Upper lobe of right lung (tissue), 1 donor: ENCODE measurements around the gene CAMTA1. TPM values are rescaled to one million over a fixed set of nuclear protein-coding genes. Genes with fewer than 3 reads are reported as not detected.

ENCODE experiments used
- ATAC-seq: fragments of 200-7000 bp; cut with Tn5 transposase; one replicate; pipeline ENCODE4 v1.9.1; 2020; ENCODE audit warnings: mild to moderate bottlenecking, moderate library complexity
- DNase-seq: peaks from one replicate; pipeline ENCODE4 v3.0.0-alpha.2; 2020
- H3K27ac ChIP-seq: fragments of 200-600 bp; one replicate; pipeline ENCODE4 v1.8.0; 2022
- H3K27me3 ChIP-seq: fragments of 200-600 bp; one replicate; pipeline ENCODE4 v1.8.0; 2022; ENCODE audit warnings: mild to moderate bottlenecking
- H3K36me3 ChIP-seq: fragments of 200-600 bp; one replicate; pipeline ENCODE4 v1.8.0; 2022
- H3K4me1 ChIP-seq: fragments of 200-600 bp; one replicate; pipeline ENCODE4 v1.8.0; 2022
- H3K4me3 ChIP-seq: fragments of 200-600 bp; one replicate; pipeline ENCODE4 v1.8.0; 2022; ENCODE audit warnings: mild to moderate bottlenecking
- H3K9me3 ChIP-seq: fragments of 200-600 bp; one replicate; pipeline ENCODE4 v1.8.0; 2022
- intact Hi-C: fragments of 100-400 bp; cut with DNase I; formaldehyde crosslinking; loops from one replicate; pipeline ENCODE4 v1.11.0; 2022
- total RNA-seq: library from RNA; stranded (reverse); fragmentation: NEBNext Ultra II Directional; extraction: Animal tissue kit (Norgen Biotek cat#: 25700); gene quantifications from one replicate; pipeline ENCODE4 v1.2.1, GENCODE V29; 2021
- TF ChIP-seq, protein P1 (sequence below): fragments of 200-600 bp; IDR thresholded peaks from one replicate; pipeline ENCODE4 v1.8.0; 2022; ENCODE audit warnings: antibody characterized with exemption
- donor health status: DM: no; HTN: yes; CAD: no; lungs with severe emphysema.

The CAMTA1 gene
- total RNA-seq, 1 donor from 2014 or later, result 63.4 TPM

DNA sequence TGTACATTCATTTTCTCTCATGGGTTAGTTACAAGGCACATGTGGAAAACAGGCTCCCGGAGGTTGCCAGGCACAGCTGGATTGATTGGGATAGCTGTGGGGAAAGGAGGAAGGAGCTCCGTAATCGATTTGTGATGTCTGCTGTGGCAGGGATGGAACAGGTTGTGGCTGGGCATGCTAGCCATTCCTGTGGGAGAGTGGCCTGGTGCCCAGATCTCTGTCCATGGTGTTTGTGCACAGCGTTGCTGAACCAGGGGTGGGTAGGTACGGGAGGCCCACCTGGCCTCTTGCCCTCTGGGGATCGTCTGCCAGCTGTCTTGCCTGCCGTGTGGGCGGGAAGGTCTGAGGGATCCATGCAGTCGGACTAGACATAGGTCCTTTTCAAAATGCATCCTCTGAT lies 683.0 kb downstream of the CAMTA1 start:
- H3K9me3 ChIP-seq, result no peaks in the 10 kb centered on the region
- TF ChIP-seq, protein P1, sequence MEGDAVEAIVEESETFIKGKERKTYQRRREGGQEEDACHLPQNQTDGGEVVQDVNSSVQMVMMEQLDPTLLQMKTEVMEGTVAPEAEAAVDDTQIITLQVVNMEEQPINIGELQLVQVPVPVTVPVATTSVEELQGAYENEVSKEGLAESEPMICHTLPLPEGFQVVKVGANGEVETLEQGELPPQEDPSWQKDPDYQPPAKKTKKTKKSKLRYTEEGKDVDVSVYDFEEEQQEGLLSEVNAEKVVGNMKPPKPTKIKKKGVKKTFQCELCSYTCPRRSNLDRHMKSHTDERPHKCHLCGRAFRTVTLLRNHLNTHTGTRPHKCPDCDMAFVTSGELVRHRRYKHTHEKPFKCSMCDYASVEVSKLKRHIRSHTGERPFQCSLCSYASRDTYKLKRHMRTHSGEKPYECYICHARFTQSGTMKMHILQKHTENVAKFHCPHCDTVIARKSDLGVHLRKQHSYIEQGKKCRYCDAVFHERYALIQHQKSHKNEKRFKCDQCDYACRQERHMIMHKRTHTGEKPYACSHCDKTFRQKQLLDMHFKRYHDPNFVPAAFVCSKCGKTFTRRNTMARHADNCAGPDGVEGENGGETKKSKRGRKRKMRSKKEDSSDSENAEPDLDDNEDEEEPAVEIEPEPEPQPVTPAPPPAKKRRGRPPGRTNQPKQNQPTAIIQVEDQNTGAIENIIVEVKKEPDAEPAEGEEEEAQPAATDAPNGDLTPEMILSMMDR, result no peak
- intact Hi-C loops, result no loop called here
- peaks cover 23% of the 10 kb centered on the region for H3K4me1 ChIP-seq
- no peak for ATAC-seq
- no peak overlapping the region for H3K27ac ChIP-seq
- no peaks in the 10 kb centered on the region for H3K36me3 ChIP-seq
- H3K27me3 ChIP-seq, result no peaks in the 10 kb centered on the region
- H3K4me3 ChIP-seq, result no peak overlapping the region
- no peak for DNase-seq

DNA sequence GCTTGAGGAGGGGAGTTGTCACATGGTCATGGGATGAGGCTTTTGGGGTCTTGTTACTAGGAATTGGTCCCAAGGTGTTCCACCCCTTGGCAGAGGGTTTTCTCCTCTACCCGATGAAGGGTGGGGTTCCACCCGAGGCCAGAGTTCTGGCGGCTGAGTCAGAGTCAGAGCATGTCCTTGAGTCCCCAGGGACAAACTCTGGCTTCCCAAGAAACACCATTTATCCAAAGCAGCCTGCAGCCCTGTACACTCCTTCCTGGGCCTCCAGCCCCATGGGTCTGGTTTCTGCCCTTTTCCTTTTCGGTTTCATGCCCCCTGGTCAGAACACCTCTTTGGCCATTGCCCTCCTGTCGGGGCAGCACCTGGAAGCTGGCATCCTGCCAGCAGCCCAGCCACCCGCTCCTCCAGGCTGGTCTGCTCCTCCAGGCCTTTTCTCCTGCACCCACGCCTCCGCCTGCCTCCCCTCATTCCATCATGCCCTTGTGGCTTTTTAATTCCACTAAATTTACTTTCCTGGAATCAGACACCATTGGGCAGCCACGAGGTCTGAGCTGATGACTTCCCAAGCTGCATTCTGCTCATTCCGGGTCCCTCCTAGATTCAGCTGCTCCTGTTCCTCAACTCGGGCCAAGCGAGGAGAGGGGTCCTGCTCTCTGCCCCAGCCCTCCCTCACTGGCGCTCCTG lies 684.1 kb downstream of the CAMTA1 start:
- no peak overlapping the region for H3K4me3 ChIP-seq
- DNase-seq (no peak), ATAC-seq (no peak)
- no peaks in the 10 kb centered on the region for H3K9me3 ChIP-seq
- peaks cover 25% of the 10 kb centered on the region for H3K4me1 ChIP-seq
- no peaks in the 10 kb centered on the region for H3K27me3 ChIP-seq
- H3K36me3 ChIP-seq, result no peaks in the 10 kb centered on the region
- no peak overlapping the region for H3K27ac ChIP-seq
- TF ChIP-seq, protein P1, result no peak
- intact Hi-C loops, result no loop called here

GRCh38 chr1:7470904-7471638 lies 685.8 kb downstream of the CAMTA1 start:
- no peaks in the 10 kb centered on the region for H3K9me3 ChIP-seq
- H3K27ac ChIP-seq, result peak overlapping the region; percentile 65
- DNase-seq (peak; percentile 81), ATAC-seq (peak; percentile 59)
- peaks cover 25% of the 10 kb centered on the region for H3K4me1 ChIP-seq
- intact Hi-C loops, result no loop called here
- no peaks in the 10 kb centered on the region for H3K36me3 ChIP-seq
- no peaks in the 10 kb centered on the region for H3K27me3 ChIP-seq
- TF ChIP-seq, protein P1, result no peak
- no peak overlapping the region for H3K4me3 ChIP-seq

DNA sequence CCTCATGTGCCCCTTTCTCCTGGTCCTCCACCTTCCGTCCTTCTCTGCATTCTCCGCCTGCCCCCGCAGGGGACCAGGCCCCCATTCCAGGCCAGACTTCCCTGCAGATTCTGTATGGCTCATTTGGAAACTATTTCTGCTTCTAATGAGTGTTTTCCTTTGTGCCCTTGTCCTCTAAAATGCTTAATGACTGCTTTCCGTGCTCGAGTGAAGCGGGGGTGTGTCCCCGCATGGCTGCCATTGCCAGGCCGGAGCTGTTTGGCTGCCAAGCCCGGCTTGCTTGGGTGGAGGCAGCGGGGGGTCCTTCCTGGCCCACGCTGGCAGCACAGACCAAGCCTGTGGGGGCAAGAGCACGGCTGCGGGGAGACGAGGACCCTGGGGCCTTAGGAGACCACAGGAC lies 686.6 kb downstream of the CAMTA1 start:
- H3K27ac ChIP-seq, result peak overlapping the region; percentile 65
- H3K36me3 ChIP-seq, result no peaks in the 10 kb centered on the region
- H3K4me3 ChIP-seq, result no peak overlapping the region
- intact Hi-C loops, result no loop called here
- no peak for DNase-seq
- H3K4me1 ChIP-seq, result peaks cover 29% of the 10 kb centered on the region
- TF ChIP-seq, protein P1, result no peak
- ATAC-seq, result peak; percentile 2
- H3K27me3 ChIP-seq, result no peaks in the 10 kb centered on the region
- no peaks in the 10 kb centered on the region for H3K9me3 ChIP-seq

- Histone ChIP-seq H3K27ac (no peak overlapping the region), H3K9me3 (no peaks in the 10 kb centered on the region), H3K36me3 (no peaks in the 10 kb centered on the region), H3K4me1 (peaks cover 41% of the 10 kb centered on the region), H3K27me3 (no peaks in the 10 kb centered on the region), H3K4me3 (no peak overlapping the region)
- ATAC-seq, result peak; percentile 68
- peak; percentile 78 for DNase-seq
- intact Hi-C loops, result no loop called here
- TF ChIP-seq, protein P1, result no peak
These were observed 688.2 kb downstream of the CAMTA1 start for GRCh38 chr1:7473223-7474142.
